IPS-18c (cell line): Measurements from ENCODE around the gene AP3B1.
"Not testable (repeated sequence)": the region's sequence is repeated elsewhere in the genome, so short reads cannot be mapped to it uniquely, and the experiment has no call there.

ENCODE experiments used
- H3K4me3 ChIP-seq: 2 replicates; pipeline ENCODE4 v1.7.0; 2013; ENCODE audit warnings: low read depth, mild to moderate bottlenecking, low read length, moderate library complexity; ENCODE audit not compliant: insufficient read depth
- H3K9me3 ChIP-seq: one replicate; pipeline ENCODE4 v1.6.1; 2013; ENCODE audit warnings: mild to moderate bottlenecking, low read length, moderate library complexity; ENCODE audit not compliant: control insufficient read depth, insufficient read depth

The AP3B1 gene

GRCh38 chr5:78221467-78221866 is 73.0 kb downstream of the AP3B1 start:
- Histone ChIP-seq H3K9me3 (no peaks in the 10 kb centered on the region), H3K4me3 (no peak overlapping the region)

GRCh38 chr5:78215972-78216371 is 78.5 kb downstream of the AP3B1 start:
- no peak overlapping the region for H3K4me3 ChIP-seq
- H3K9me3 ChIP-seq: no peaks in the 10 kb centered on the region

DNA sequence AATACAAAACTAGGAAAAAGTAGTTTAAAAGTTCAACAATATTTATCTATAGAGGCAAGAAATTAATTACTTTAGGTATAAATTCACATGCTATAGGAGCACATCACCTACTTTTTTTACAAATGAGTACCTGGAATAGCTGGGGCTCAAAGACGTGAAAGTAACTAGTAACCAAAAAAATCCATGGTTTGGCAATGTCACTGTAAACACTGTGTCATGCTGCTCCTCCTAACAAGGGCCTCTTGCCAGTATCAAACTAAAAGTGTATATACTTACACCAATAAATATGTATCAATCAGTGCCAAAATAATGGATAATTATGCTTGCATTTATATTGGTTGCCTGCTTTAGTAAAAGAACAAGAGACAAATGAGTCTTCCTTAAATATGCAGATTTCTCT is 78.9 kb downstream of the AP3B1 start:
- no peak overlapping the region for H3K4me3 ChIP-seq
- H3K9me3 ChIP-seq: no peaks in the 10 kb centered on the region

GRCh38 chr5:78213799-78214198 is 80.7 kb downstream of the AP3B1 start:
- H3K9me3 ChIP-seq: no peaks in the 10 kb centered on the region
- no peak overlapping the region for H3K4me3 ChIP-seq

DNA sequence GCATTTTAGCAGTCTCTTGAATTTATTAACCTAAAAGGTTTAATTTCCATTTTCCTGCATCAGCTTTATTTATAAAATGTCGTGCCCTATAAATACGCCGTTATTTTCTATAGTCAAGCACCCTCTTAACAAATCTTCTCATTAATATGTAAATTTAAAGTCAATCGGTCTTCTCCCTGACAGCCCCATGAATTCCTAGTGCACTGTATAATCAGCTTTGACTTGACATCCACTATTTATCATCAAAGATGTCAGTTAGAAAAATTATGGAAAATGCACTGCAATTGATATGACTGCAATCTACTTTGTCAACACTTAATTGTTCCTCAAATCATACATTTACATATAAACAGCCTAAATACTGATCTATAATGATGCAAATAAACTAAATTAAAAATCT is 83.4 kb downstream of the AP3B1 start:
- Histone ChIP-seq H3K9me3 (no peaks in the 10 kb centered on the region), H3K4me3 (no peak overlapping the region)

DNA sequence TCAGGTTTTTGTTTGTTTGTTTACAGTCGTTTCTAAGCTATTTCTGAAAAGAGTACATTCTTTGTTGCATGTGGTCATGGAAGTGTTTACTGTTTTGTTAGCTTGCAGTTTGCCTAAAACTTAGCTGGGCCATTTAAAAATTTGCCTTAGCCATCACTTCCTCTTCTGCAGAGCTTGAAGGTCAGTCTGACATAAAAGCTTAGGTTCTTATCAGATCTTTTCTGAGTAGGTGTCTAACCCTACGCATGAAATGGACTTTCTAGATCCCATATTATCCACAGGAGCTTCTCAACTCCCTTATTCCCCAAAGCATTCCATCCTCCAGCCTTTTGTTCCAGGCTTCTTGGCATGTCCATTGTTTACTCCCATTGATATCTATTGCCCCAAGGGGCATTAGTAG is 90.3 kb downstream of the AP3B1 start:
- Histone ChIP-seq H3K9me3 (no peaks in the 10 kb centered on the region), H3K4me3 (no peak overlapping the region)

DNA sequence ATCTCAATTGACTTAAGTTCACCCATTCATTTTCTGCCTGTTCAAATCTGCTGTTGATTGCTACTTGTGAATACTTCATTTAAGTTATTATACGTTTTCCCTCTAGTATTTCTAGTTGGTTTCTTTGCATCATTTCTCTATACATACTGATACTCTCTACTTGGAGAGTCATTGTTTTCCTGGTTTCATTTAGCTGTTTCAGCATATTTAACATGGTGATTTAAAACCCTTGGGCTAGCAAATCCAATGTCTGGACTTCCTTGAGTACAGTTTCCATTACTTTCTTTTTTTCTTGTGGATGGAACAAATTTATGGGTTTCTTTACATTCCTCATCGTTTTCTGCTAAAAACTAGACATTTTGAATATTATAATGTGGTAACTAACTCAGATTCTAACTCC is 90.7 kb downstream of the AP3B1 start:
- Histone ChIP-seq H3K4me3 (no peak overlapping the region), H3K9me3 (no peaks in the 10 kb centered on the region)

GRCh38 chr5:78190402-78190801 is 104.1 kb downstream of the AP3B1 start:
- no peaks in the 10 kb centered on the region for H3K9me3 ChIP-seq
- H3K4me3 ChIP-seq: no peak overlapping the region

DNA sequence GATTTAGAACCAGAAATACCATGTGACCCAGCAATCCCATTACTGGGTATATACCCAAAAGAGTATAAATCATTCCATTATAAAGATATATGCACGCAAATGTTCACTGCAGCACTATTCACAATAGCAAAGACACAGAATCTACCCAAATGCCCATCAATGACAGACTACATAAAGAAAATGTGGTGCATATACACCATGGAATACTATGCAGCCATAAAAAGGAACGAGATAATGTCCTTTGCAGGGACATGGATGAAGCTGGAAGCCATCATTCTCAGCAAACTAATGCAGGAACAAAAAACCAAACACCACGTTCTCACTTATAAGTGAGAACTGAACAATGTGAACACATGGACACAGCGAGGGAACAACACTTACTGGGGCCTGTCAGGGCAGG is 105.8 kb downstream of the AP3B1 start:
- not testable (repeated sequence) for H3K9me3 ChIP-seq, H3K4me3 ChIP-seq

- Histone ChIP-seq H3K9me3 (no peaks in the 10 kb centered on the region), H3K4me3 (no peak overlapping the region)
These were observed 107.3 kb downstream of the AP3B1 start for GRCh38 chr5:78187172-78187571.

DNA sequence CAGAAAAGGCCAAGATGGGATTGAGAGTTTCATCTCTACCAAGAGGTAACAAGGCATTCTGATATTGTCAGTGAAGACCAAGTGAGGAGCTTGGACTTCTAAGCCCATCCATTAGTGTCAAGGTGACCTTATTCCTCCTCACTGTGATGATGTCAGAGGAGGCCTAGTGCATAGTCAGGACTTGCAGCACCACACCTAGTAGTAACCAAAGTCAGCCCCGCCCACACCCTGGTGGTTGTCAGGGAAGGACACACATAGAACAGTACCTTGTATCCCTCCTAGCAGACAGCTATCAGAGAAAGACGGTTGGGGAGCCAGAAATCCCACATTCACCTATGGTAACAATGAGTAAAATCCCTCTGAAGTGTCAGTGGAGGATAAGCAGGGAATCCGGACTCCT is 111.7 kb downstream of the AP3B1 start:
- no peak overlapping the region for H3K4me3 ChIP-seq
- no peaks in the 10 kb centered on the region for H3K9me3 ChIP-seq

- Histone ChIP-seq H3K9me3 (peaks cover 4% of the 10 kb centered on the region), H3K4me3 (no peak overlapping the region)
These were observed 116.1 kb downstream of the AP3B1 start for GRCh38 chr5:78178356-78178755.

- not testable (repeated sequence) for H3K4me3 ChIP-seq, H3K9me3 ChIP-seq
These were observed 124.2 kb downstream of the AP3B1 start for GRCh38 chr5:78170335-78170734.

DNA sequence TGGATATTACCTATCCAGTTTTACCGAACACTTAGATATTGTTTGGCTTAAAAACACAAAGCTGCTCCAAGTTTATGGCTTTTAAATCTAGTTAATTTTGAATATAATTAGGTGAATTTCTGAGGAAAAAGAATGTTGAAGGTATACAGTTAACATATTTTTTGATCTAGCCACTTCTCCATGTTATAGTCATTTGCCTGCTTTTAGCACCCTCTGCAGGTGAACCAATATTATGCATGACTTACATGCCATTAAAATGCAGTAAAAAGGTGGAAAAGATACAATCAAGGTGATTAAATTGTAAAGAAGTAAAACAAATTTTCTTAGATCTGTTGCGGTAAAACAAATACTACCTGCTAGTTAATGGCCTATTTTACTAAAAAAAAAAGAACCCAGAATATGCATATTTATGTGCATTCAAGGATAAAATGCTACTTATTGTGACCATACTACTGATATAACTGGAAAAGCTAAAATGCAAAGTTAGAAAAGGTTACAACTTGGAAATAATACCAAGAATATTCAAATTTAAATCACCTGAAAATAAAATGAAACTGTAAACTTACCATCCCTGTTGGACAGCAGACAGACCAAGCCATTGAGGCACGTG is 132.1 kb downstream of the AP3B1 start:
- Histone ChIP-seq H3K4me3 (no peak overlapping the region), H3K9me3 (no peaks in the 10 kb centered on the region)

DNA sequence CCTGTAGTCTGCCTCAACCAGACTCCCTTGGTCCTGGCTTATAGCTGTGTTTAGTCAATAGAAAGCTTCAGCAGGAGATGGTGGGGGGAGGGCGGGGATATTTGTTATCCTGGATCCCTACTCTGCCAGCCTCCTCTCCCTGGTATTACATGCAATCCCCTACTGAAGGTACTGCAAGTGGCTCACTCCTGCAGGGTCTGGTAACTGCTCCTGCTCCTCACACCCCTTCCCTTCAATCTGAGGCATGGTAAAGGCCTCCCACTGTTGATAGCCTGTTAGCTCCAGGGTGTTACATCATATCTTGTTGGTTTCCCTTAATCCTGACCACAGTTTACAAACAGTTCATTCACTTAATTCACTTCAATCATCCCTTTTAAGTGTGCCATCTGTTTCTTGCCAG is 137.5 kb downstream of the AP3B1 start:
- Histone ChIP-seq H3K4me3 (no peak overlapping the region), H3K9me3 (peaks cover 2% of the 10 kb centered on the region)

DNA sequence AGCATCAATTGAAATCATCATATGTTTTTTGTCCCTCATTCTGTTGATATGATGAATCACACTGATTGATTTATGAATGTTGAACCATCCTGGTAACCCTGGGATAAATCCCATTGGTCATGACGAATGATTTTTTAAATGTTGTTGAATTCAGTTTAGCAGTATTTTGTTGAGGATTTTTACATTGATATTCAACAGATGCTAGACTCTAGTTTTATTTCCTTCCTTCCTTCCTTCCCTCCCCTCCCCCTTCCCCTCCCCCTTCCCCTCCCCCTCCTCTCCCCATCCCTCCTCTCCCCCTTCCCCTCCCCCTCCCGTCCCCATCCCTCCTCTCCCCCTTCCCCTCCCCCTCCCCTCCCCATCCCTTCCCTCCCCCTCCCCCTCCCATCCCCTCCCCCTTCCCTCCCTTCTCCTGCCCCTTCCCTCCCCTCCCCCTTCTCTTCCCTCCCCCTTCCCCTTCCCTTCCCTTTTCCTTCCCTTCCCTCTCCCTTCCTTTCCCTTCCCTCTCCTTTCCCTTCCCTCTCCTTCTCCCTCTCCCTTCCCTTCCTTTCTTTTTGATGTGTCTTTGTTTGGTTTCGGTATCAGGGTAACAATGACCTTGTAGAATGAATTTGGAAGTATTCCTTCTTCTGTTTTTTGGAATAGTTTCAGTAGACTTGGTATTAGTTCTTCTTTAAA is 142.8 kb downstream of the AP3B1 start:
- Histone ChIP-seq H3K4me3 (no peak overlapping the region), H3K9me3 (peaks cover 2% of the 10 kb centered on the region)

GRCh38 chr5:78137290-78137689 is 157.2 kb downstream of the AP3B1 start:
- Histone ChIP-seq H3K9me3 (no peaks in the 10 kb centered on the region), H3K4me3 (no peak overlapping the region)

GRCh38 chr5:78133423-78133822 is 161.1 kb downstream of the AP3B1 start:
- Histone ChIP-seq H3K9me3 (no peaks in the 10 kb centered on the region), H3K4me3 (no peak overlapping the region)

GRCh38 chr5:78132507-78132906 is 162.0 kb downstream of the AP3B1 start:
- H3K4me3 ChIP-seq: no peak overlapping the region
- no peaks in the 10 kb centered on the region for H3K9me3 ChIP-seq
